SK-N-SH (cell line): Measurements from ENCODE around the gene CSTB. TPM values are rescaled to one million over a fixed set of nuclear protein-coding genes. Genes with fewer than 3 reads are reported as not detected.
A peak's percentile ranks its signal among the peaks of the same experiment; 100 is the strongest.

Experiments
- CTCF ChIA-PET: fragments of 300-600, 350-600 bp; formaldehyde crosslinking; extraction: SDS; loops from one replicate; lab custom pipeline; 2021; lab: Yijun Ruan, JAX
- POLR2A ChIA-PET: fragments of 350-600 bp; sonication (Branson Sonifier 250); formaldehyde crosslinking; extraction: SDS; loops from one replicate; lab custom pipeline; 2020; ENCODE audit warnings: antibody characterized with exemption, inconsistent platforms; lab: Yijun Ruan, JAX
- DNase-seq: peaks from one replicate; pipeline ENCODE4 v3.0.0; 2012
- H2AFZ ChIP-seq: fragments of 200-600 bp; sonication (generic); 2 replicates; pipeline ENCODE4 v1.8.1; 2016; ENCODE audit warnings: antibody characterized with exemption, mild to moderate bottlenecking, low read depth
- H3F3A ChIP-seq: fragments of 200-600 bp; sonication (generic); replicated peaks from 2 replicates; pipeline ENCODE3; 2016; ENCODE audit warnings: antibody characterized with exemption, mild to moderate bottlenecking; ENCODE audit not compliant: insufficient read depth
- H3K27ac ChIP-seq, 2 experiments: fragments of 200-500 bp in 1 of 2; fragments of 200-600 bp in 1 of 2; sonication (Bioruptor generic) in 1 of 2; sonication (generic), shearing (Covaris generic) in 1 of 2; 2 replicates each; pipeline versions ENCODE4 v1.5.1 to v1.6.1; 2014 to 2016; ENCODE audit warnings: low read depth in 2 of 2, inconsistent platforms in 1 of 2, low read length in 1 of 2, mild to moderate bottlenecking in 1 of 2, mixed read lengths in 1 of 2
- H3K27me3 ChIP-seq: fragments of 200-600 bp; sonication (generic), shearing (Covaris generic); 2 replicates; pipeline ENCODE4 v1.6.1; 2016; ENCODE audit warnings: mixed run types; ENCODE audit not compliant: insufficient read depth
- H3K36me3 ChIP-seq, 2 experiments: fragments of 200-500 bp in 1 of 2; fragments of 200-600 bp in 1 of 2; sonication (Bioruptor generic) in 1 of 2; sonication (generic) in 1 of 2; replicated peaks in 1 of 2; 2 replicates each; pipeline versions ENCODE3 to v1.5.1; 2014 to 2016; ENCODE audit warnings: low read length in 1 of 2, mild to moderate bottlenecking in 1 of 2; ENCODE audit not compliant: insufficient read depth in 2 of 2, control insufficient read depth in 1 of 2
- H3K4me1 ChIP-seq, 2 experiments: fragments of 200-500 bp in 1 of 2; fragments of 200-600 bp in 1 of 2; sonication (Bioruptor generic) in 1 of 2; sonication (generic), shearing (Covaris generic) in 1 of 2; 2 replicates each; pipeline versions ENCODE4 v1.5.1 to v1.6.1; 2014 to 2016; ENCODE audit warnings: low read depth in 1 of 2, low read length in 1 of 2, mixed run types in 1 of 2; ENCODE audit not compliant: insufficient read depth in 2 of 2, control insufficient read depth in 1 of 2
- H3K4me2 ChIP-seq: fragments of 200-600 bp; sonication (generic), shearing (Covaris generic); 2 replicates; pipeline ENCODE4 v1.6.1; 2017; ENCODE audit warnings: mixed run types
- H3K4me3 ChIP-seq, 2 experiments: fragments of 200-500 bp in 1 of 2; fragments of 200-600 bp in 1 of 2; sonication (Bioruptor generic) in 1 of 2; sonication (generic), shearing (Covaris generic) in 1 of 2; 2 replicates each; pipeline versions ENCODE4 v1.5.1 to v1.8.1; 2014 to 2016; ENCODE audit warnings: low read depth in 2 of 2, inconsistent platforms in 1 of 2, low read length in 1 of 2, mild to moderate bottlenecking in 1 of 2, mixed read lengths in 1 of 2, moderate library complexity in 1 of 2
- H3K79me2 ChIP-seq: fragments of 200-600 bp; sonication (generic); 2 replicates; pipeline ENCODE4 v1.8.1; 2017; ENCODE audit warnings: mild to moderate bottlenecking; ENCODE audit not compliant: insufficient read depth
- H3K9ac ChIP-seq: fragments of 200-600 bp; sonication (generic); 2 replicates; pipeline ENCODE4 v1.6.1; 2017; ENCODE audit warnings: mixed run types
- H3K9me2 ChIP-seq: fragments of 200-600 bp; sonication (generic); 2 replicates; pipeline ENCODE4 v1.6.1; 2017; ENCODE audit warnings: mixed run types
- H3K9me3 ChIP-seq: fragments of 200-600 bp; sonication (generic); 2 replicates; pipeline ENCODE4 v1.6.1; 2017; ENCODE audit warnings: mixed run types, mild to moderate bottlenecking, moderate library complexity
- H4K20me1 ChIP-seq: fragments of 200-600 bp; sonication (generic); 2 replicates; pipeline ENCODE4 v1.6.1; 2017; ENCODE audit warnings: mild to moderate bottlenecking, mixed run types; ENCODE audit not compliant: insufficient read depth
- ELF1 ChIP-seq: IDR thresholded peaks from 2 replicates; pipeline ENCODE4 v1.4.0; 2012
- EP300 ChIP-seq, 2 experiments: IDR thresholded peaks; 2 replicates each; pipeline versions ENCODE4 v1.4.0 to v1.6.1; 2012; ENCODE audit warnings: borderline replicate concordance in 1 of 2, low read depth in 1 of 2, low read length in 1 of 2
- GABPA ChIP-seq: IDR thresholded peaks from 2 replicates; pipeline ENCODE4 v1.4.0; 2012; ENCODE audit warnings: low read depth, mild to moderate bottlenecking
- NFIC ChIP-seq: IDR thresholded peaks from 2 replicates; pipeline ENCODE4 v1.4.0; 2012; ENCODE audit warnings: borderline replicate concordance
- NRF1 ChIP-seq: IDR thresholded peaks from 2 replicates; pipeline ENCODE4 v1.6.1; 2012; ENCODE audit warnings: low read depth, mild to moderate bottlenecking, low read length
- RAD21 ChIP-seq: IDR thresholded peaks from 2 replicates; pipeline ENCODE4 v1.6.1; 2012; ENCODE audit warnings: mild to moderate bottlenecking, low read length
- RXRA ChIP-seq: IDR thresholded peaks from 2 replicates; pipeline ENCODE4 v1.4.0; 2012; ENCODE audit warnings: low read depth, mild to moderate bottlenecking, borderline replicate concordance
- TAF1 ChIP-seq: IDR thresholded peaks from 2 replicates; pipeline ENCODE4 v1.6.1; 2012; ENCODE audit warnings: low read depth, mild to moderate bottlenecking, low read length, moderate library complexity, borderline replicate concordance
- TEAD4 ChIP-seq: IDR thresholded peaks from 2 replicates; pipeline ENCODE4 v1.4.0; 2012; ENCODE audit warnings: mild to moderate bottlenecking, borderline replicate concordance; ENCODE audit not compliant: insufficient read depth
- WGBS: methylation state at CpG from one replicate; pipeline ENCODE4 v1.1.6; 2017; ENCODE audit warnings: low lambda C conversion rate; 5-methylcytosine and 5-hydroxymethylcytosine counted together
- polyA plus RNA-seq, 3 experiments: library from polyadenylated mRNA; depleted of rRNA; stranded (reverse); fragments of >200 nt; gene quantifications; 2 replicates each; pipeline ENCODE4 v1.2.3, GENCODE V29; 2012
- small RNA-seq, 7 experiments: library from RNA; depleted of rRNA; stranded (forward); fragments of <200 nt; gene quantifications; one replicate each; pipeline ENCODE3, GENCODE V24; 2012
- TF ChIP-seq, protein P1 (sequence below): IDR thresholded peaks from 2 replicates; pipeline ENCODE4 v1.6.1; 2012; ENCODE audit warnings: mild to moderate bottlenecking, low read depth, low read length, moderate library complexity
- TF ChIP-seq, protein P2 (sequence below): fragments of 150-350 bp; IDR thresholded peaks from 2 replicates; pipeline ENCODE4 v1.6.1; 2016; ENCODE audit warnings: mild to moderate bottlenecking, low read depth, low read length

CSTB gene
- polyA plus RNA-seq, 1 of the 3 experiments (the other 2 are of a cell fraction) = 101 TPM

DNA sequence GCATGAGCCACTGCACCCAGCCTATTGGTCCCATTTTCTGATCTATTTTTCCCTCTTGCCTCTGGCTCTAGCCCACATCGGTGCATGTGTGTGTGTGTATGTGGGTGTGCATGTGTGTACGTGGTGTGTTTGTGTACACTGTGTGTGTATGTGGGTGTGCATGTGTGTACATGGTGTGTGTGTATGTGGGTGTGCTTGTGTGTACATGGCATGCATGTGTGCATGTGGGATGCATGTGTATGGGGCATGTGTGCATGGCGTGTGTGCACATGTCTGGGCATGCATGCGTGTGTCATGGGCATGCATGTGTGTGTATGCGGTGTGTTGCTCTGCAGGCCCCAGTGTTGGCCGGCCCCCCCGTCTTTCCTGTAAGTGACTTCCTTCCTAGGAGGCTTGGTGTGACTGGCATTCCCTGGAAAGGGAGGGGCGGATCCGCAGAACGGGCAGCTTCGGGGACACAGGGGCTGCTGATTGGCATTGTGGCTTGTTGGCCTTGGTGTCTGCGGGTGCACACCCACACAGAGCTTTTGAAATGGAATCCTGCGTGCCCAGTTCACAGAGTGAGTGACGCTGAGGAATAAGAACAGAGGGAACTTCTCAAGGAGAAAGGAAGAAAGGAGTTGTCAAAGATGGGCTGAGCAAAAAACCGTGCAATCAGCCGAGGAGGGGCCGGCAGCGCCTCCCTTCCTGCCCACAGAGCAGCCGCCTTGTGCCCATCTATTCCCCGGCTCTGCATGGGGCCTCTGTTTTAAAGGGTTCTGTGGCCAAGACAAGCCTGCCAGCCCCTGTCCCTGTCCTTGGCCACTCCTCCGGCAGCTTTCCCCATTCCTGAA, 49.2 kb downstream of the CSTB start:
- Histone ChIP-seq H4K20me1 (peaks cover 19% of the 10 kb centered on the region), H3K4me3 (no peak overlapping the region), H2AFZ (no peak overlapping the region), H3K4me1 (peaks cover 24 to 27% of the 10 kb centered on the region in 2 experiments; a peak in 3 of 4 replicates), H3K36me3 (peaks cover 2 to 7% of the 10 kb centered on the region in 2 experiments), H3K9me3 (no peaks in the 10 kb centered on the region), H3K27me3 (no peaks in the 10 kb centered on the region), H3K9me2 (no peaks in the 10 kb centered on the region), H3K4me2 (no peak overlapping the region; the same call in 1 of the 2 replicates), H3K27ac (peak overlapping the region in 1 of 2 experiments; percentile 88; a peak in 3 of 4 replicates), H3F3A (peaks cover 25% of the 10 kb centered on the region), H3K9ac (no peak overlapping the region), H3K79me2 (peaks cover 73% of the 10 kb centered on the region)
- CTCF ChIA-PET = interaction anchor here (1.0 kb wide), 2 partner anchors 10 to 116 kb away, joined by 3 read pairs; no protein-coding TSS in a partner anchor
- POLR2A ChIA-PET = no interaction called here
- no peak for DNase-seq
- 77% methylated on average over 15 of the region's 21 CpGs for WGBS
- TF ChIP-seq EP300 (IDR thresholded peaks at IDR 0.05; ENCODE audit: borderline replicate concordance in 1 of 2, low read depth in 1 of 2, low read length in 1 of 2) = no peak
- TF ChIP-seq ELF1 = no peak
- TF ChIP-seq GABPA = no peak
- no peak for TF ChIP-seq NFIC
- TF ChIP-seq RAD21 = no peak
- TF ChIP-seq, protein P1, sequence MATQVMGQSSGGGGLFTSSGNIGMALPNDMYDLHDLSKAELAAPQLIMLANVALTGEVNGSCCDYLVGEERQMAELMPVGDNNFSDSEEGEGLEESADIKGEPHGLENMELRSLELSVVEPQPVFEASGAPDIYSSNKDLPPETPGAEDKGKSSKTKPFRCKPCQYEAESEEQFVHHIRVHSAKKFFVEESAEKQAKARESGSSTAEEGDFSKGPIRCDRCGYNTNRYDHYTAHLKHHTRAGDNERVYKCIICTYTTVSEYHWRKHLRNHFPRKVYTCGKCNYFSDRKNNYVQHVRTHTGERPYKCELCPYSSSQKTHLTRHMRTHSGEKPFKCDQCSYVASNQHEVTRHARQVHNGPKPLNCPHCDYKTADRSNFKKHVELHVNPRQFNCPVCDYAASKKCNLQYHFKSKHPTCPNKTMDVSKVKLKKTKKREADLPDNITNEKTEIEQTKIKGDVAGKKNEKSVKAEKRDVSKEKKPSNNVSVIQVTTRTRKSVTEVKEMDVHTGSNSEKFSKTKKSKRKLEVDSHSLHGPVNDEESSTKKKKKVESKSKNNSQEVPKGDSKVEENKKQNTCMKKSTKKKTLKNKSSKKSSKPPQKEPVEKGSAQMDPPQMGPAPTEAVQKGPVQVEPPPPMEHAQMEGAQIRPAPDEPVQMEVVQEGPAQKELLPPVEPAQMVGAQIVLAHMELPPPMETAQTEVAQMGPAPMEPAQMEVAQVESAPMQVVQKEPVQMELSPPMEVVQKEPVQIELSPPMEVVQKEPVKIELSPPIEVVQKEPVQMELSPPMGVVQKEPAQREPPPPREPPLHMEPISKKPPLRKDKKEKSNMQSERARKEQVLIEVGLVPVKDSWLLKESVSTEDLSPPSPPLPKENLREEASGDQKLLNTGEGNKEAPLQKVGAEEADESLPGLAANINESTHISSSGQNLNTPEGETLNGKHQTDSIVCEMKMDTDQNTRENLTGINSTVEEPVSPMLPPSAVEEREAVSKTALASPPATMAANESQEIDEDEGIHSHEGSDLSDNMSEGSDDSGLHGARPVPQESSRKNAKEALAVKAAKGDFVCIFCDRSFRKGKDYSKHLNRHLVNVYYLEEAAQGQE = no peak
- no peak for TF ChIP-seq TEAD4
- no peak for TF ChIP-seq RXRA
- no peak for TF ChIP-seq NRF1
- TF ChIP-seq, protein P2, sequence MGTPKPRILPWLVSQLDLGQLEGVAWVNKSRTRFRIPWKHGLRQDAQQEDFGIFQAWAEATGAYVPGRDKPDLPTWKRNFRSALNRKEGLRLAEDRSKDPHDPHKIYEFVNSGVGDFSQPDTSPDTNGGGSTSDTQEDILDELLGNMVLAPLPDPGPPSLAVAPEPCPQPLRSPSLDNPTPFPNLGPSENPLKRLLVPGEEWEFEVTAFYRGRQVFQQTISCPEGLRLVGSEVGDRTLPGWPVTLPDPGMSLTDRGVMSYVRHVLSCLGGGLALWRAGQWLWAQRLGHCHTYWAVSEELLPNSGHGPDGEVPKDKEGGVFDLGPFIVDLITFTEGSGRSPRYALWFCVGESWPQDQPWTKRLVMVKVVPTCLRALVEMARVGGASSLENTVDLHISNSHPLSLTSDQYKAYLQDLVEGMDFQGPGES = no peak
- no peak for TF ChIP-seq TAF1

Small RNAs within 50 kb of the gene (small RNA-seq; reads per million reads assigned to genes)
- gene AP001052.1 = 0 reads per million in 7 experiments

Other genes starting within 250 kb of the CSTB start
- gene HSF2BP, start 116.8 kb downstream of the CSTB start, polyA plus RNA-seq (2012; rRNA removed) = 1.1 TPM in 2 replicates
- 9.6 and 10.4 TPM in 2 replicates for gene RRP1B, start 116.7 kb downstream of the CSTB start, polyA plus RNA-seq (2012; rRNA removed)
- 85.7 and 89.2 TPM in 2 replicates for gene PDXK, start 57.2 kb downstream of the CSTB start, polyA plus RNA-seq (2012; rRNA removed)
- gene RRP1, start 13.3 kb upstream of the CSTB start, polyA plus RNA-seq (2012; rRNA removed) = 12.0 and 22.7 TPM in 2 replicates
- gene AGPAT3, start 88.9 kb upstream of the CSTB start, polyA plus RNA-seq (2012; rRNA removed) = 35.3 and 40.0 TPM in 2 replicates
- 17.5 and 18.9 TPM in 2 replicates for gene TRAPPC10, start 236.0 kb upstream of the CSTB start, polyA plus RNA-seq (2012; rRNA removed)